Keratinocyte (primary cell): ENCODE data around the gene JAM3. TPM values are rescaled to one million over a fixed set of nuclear protein-coding genes. Genes with fewer than 3 reads are reported as not detected.

Source experiments
- DNase-seq: peaks from one replicate; pipeline ENCODE4 v3.0.0-alpha.2; 2011; ENCODE audit warnings: low read depth, missing footprints, low spot score
- FAIRE-seq: peaks from 2 replicates; lab custom pipeline; 2011; peaks lifted over from hg19 to GRCh38; lab: Jason Lieb, UNC
- H2AFZ ChIP-seq: 2 replicates; pipeline ENCODE4 v1.6.0; 2012; ENCODE audit warnings: low read length, control low read depth, inconsistent platforms; ENCODE audit not compliant: control insufficient read depth
- H3K27ac ChIP-seq: 2 replicates; pipeline ENCODE4 v1.5.1; 2011; ENCODE audit warnings: low read length; ENCODE audit not compliant: control insufficient read depth, insufficient read depth
- H3K27me3 ChIP-seq: 3 replicates; pipeline ENCODE4 v1.6.0; 2011; ENCODE audit warnings: low read length; ENCODE audit not compliant: control insufficient read depth, insufficient read depth; ENCODE audit errors: extremely low read depth
- H3K36me3 ChIP-seq, 2 experiments: 2 replicates in 1 of 2; 3 replicates in 1 of 2; pipeline ENCODE4 v1.5.1; 2011; ENCODE audit warnings: low read length in 2 of 2, mild to moderate bottlenecking in 1 of 2; ENCODE audit not compliant: control insufficient read depth in 2 of 2, insufficient read depth in 2 of 2; ENCODE audit errors: extremely low read depth in 1 of 2
- H3K4me1 ChIP-seq: 3 replicates; pipeline ENCODE4 v1.5.1; 2011; ENCODE audit warnings: low read length; ENCODE audit not compliant: control insufficient read depth, insufficient read depth; ENCODE audit errors: extremely low read depth
- H3K4me2 ChIP-seq: 3 replicates; pipeline ENCODE4 v1.6.0; 2011; ENCODE audit warnings: low read depth, low read length; ENCODE audit not compliant: control insufficient read depth, insufficient read depth; ENCODE audit errors: extremely low read depth
- H3K4me3 ChIP-seq, 3 experiments: fragments of 200-600 bp in 1 of 3; sonication (generic) in 1 of 3; 2 replicates in 2 of 3; 3 replicates in 1 of 3; pipeline ENCODE4 v1.5.1; 2011 to 2016; ENCODE audit warnings: low read length in 3 of 3, mild to moderate bottlenecking in 3 of 3, control low read depth in 2 of 3, inconsistent platforms in 1 of 3, low read depth in 1 of 3, mixed read lengths in 1 of 3, mixed run types in 1 of 3, moderate library complexity in 1 of 3; ENCODE audit not compliant: control insufficient read depth in 2 of 3, insufficient read depth in 2 of 3; ENCODE audit errors: extremely low read depth in 1 of 3
- H3K79me2 ChIP-seq: 2 replicates; pipeline ENCODE4 v1.6.0; 2012; ENCODE audit warnings: low read length; ENCODE audit not compliant: control insufficient read depth, insufficient read depth
- H3K9ac ChIP-seq: 3 replicates; pipeline ENCODE4 v1.6.0; 2011; ENCODE audit warnings: low read length; ENCODE audit not compliant: control insufficient read depth, insufficient read depth; ENCODE audit errors: extremely low read depth
- H3K9me1 ChIP-seq: 3 replicates; pipeline ENCODE4 v1.6.0; 2011; ENCODE audit warnings: low read length; ENCODE audit not compliant: control insufficient read depth, insufficient read depth; ENCODE audit errors: extremely low read depth
- H3K9me3 ChIP-seq: 2 replicates; pipeline ENCODE4 v1.5.1; 2012; ENCODE audit warnings: low read depth, low read length; ENCODE audit not compliant: control insufficient read depth
- H4K20me1 ChIP-seq: 3 replicates; pipeline ENCODE4 v1.6.0; 2011; ENCODE audit warnings: low read length; ENCODE audit not compliant: control insufficient read depth, insufficient read depth; ENCODE audit errors: extremely low read depth
- CTCF ChIP-seq, 3 experiments: IDR thresholded peaks in 1 of 3; conservative IDR thresholded peaks in 1 of 3; optimal IDR thresholded peaks in 1 of 3; 2 replicates in 2 of 3; 3 replicates in 1 of 3; pipeline versions ENCODE3 to v1.5.1; 2011; ENCODE audit warnings: low read length in 3 of 3, mild to moderate bottlenecking in 3 of 3, moderate library complexity in 2 of 3, control low read depth in 1 of 3, inconsistent platforms in 1 of 3; ENCODE audit not compliant: insufficient read depth in 2 of 3; ENCODE audit errors: extremely low read depth in 1 of 3
- EZH2 ChIP-seq: IDR thresholded peaks from one replicate; pipeline ENCODE4 v1.6.1; 2012; ENCODE audit warnings: inconsistent platforms, mild to moderate bottlenecking, low read length, moderate library complexity
- dilution Hi-C: fragments of 300-500 bp; cut with MboI; formaldehyde crosslinking; loops from one replicate; pipeline ENCODE4 v1.7.0; 2020; ENCODE audit warnings: low sequenced_read_pairs; ENCODE audit not compliant: extremely low pct_ligation_motif_present
- polyA plus RNA-seq, 5 experiments: library from polyadenylated mRNA; depleted of rRNA in 3 of 5; stranded (reverse) in 3 of 5; stranded (forward) in 1 of 5; unstranded in 1 of 5; fragments of >200 nt; gene quantifications; 1 replicate in 1 of 5; 2 replicates in 3 of 5; 3 replicates in 1 of 5; pipeline versions ENCODE4 v1.2.1 to v1.2.3, GENCODE V29; 2011 to 2012; ENCODE audit warnings: missing spikeins in 2 of 5, low read depth in 1 of 5, low replicate concordance in 1 of 5

Gene JAM3
- polyA plus RNA-seq, 1 donor (not counting 4 experiments of a cell fraction or from before 2014, with no cell fraction given): 11.4 TPM

GRCh38 chr11:134118006-134118405, 49.1 kb downstream of the JAM3 start:
- dilution Hi-C loops: no loop called here

GRCh38 chr11:134119094-134119493, 50.2 kb downstream of the JAM3 start:
- peak; percentile 51 for FAIRE-seq
- no peaks in the 10 kb centered on the region for H3K9me3 ChIP-seq
- peaks cover 36% of the 10 kb centered on the region for H3K4me1 ChIP-seq
- TF ChIP-seq CTCF (optimal IDR thresholded peaks at IDR 0.05 in 1 of 3, IDR thresholded peaks at IDR 0.05 in 1 of 3, conservative IDR thresholded peaks at IDR 0.05 in 1 of 3; ENCODE audit: extremely low read depth in 1 of 3, insufficient read depth in 2 of 3, low read length in 3 of 3) (no peak), EZH2 (no peak)
- no peak overlapping the region for H3K9ac ChIP-seq
- no peaks in the 10 kb centered on the region for H4K20me1 ChIP-seq
- H3K27ac ChIP-seq: peak overlapping the region; percentile 76
- H3K4me2 ChIP-seq: peak overlapping the region; percentile 91
- no peaks in the 10 kb centered on the region for H3K36me3 ChIP-seq
- H3K27me3 ChIP-seq: no peaks in the 10 kb centered on the region
- dilution Hi-C loops: no loop called here
- H3K79me2 ChIP-seq: no peaks in the 10 kb centered on the region
- H2AFZ ChIP-seq: no peak overlapping the region
- no peaks in the 10 kb centered on the region for H3K9me1 ChIP-seq
- H3K4me3 ChIP-seq: peak overlapping the region in 1 of 3 experiments; percentile 58
- DNase-seq: peak; percentile 63

More at GRCh38 chr11:134118006-134118405, 49.1 kb downstream of the JAM3 start:
- Histone ChIP-seq H3K9me1 (no peaks in the 10 kb centered on the region), H3K9ac (no peak overlapping the region), H3K4me3 (no peak overlapping the region), H3K4me1 (peaks cover 36% of the 10 kb centered on the region), H3K9me3 (no peaks in the 10 kb centered on the region), H2AFZ (no peak overlapping the region), H3K79me2 (no peaks in the 10 kb centered on the region), H3K36me3 (no peaks in the 10 kb centered on the region), H3K27me3 (no peaks in the 10 kb centered on the region), H3K4me2 (no peak overlapping the region), H3K27ac (no peak overlapping the region), H4K20me1 (no peaks in the 10 kb centered on the region)
- no peak for TF ChIP-seq CTCF (optimal IDR thresholded peaks at IDR 0.05 in 1 of 3, IDR thresholded peaks at IDR 0.05 in 1 of 3, conservative IDR thresholded peaks at IDR 0.05 in 1 of 3; ENCODE audit: extremely low read depth in 1 of 3, insufficient read depth in 2 of 3, low read length in 3 of 3)
- TF ChIP-seq EZH2: no peak
- FAIRE-seq (no peak), DNase-seq (no peak)
